ENCODE results near the gene SLC17A9. TPM values are rescaled to one million over a fixed set of nuclear protein-coding genes. Genes with fewer than 3 reads are reported as not detected.

Gene SLC17A9
- total RNA-seq, 1 donor from 2014 or later, result 15.2 TPM

- DNase-seq (no peak), ATAC-seq (no peak)
- Histone ChIP-seq H3K27me3 (peaks cover 70% of the 10 kb centered on the region), H3K4me3 (peak overlapping the region; percentile 19), H3K9me3 (no peaks in the 10 kb centered on the region), H3K27ac (no peak overlapping the region), H3K36me3 (no peaks in the 10 kb centered on the region), H3K4me1 (peaks cover 8% of the 10 kb centered on the region)
- TF ChIP-seq CTCF (IDR thresholded peaks at IDR 0.05), result no peak
- intact Hi-C loops (cut with DNase I), result no loop called here
These were observed 20.6 kb downstream of the SLC17A9 start for GRCh38 chr20:62972845-62973745.

- Histone ChIP-seq H3K9me3 (no peaks in the 10 kb centered on the region), H3K4me3 (no peak overlapping the region), H3K36me3 (no peaks in the 10 kb centered on the region), H3K4me1 (peaks cover 11% of the 10 kb centered on the region), H3K27ac (no peak overlapping the region), H3K27me3 (peaks cover 86% of the 10 kb centered on the region)
- intact Hi-C loops (cut with DNase I), result no loop called here
- ATAC-seq, result no peak
- no peak for TF ChIP-seq CTCF (IDR thresholded peaks at IDR 0.05)
- DNase-seq, result no peak
These were observed 22.8 kb downstream of the SLC17A9 start for GRCh38 chr20:62975251-62975760.

- H3K27me3 ChIP-seq, result peaks cover 86% of the 10 kb centered on the region
- intact Hi-C loops (cut with DNase I), result no loop called here
- no peak for TF ChIP-seq CTCF (IDR thresholded peaks at IDR 0.05)
These were observed 23.5 kb downstream of the SLC17A9 start for GRCh38 chr20:62975812-62976508.

GRCh38 chr20:62976886-62977285, 24.4 kb downstream of the SLC17A9 start:
- no peak for TF ChIP-seq CTCF (IDR thresholded peaks at IDR 0.05)
- H3K36me3 ChIP-seq, result no peaks in the 10 kb centered on the region
- DNase-seq (no peak), ATAC-seq (no peak)
- intact Hi-C loops (cut with DNase I), result no loop called here
- peaks cover 11% of the 10 kb centered on the region for H3K4me1 ChIP-seq
- H3K4me3 ChIP-seq, result no peak overlapping the region
- peaks cover 91% of the 10 kb centered on the region for H3K27me3 ChIP-seq
- H3K9me3 ChIP-seq, result no peaks in the 10 kb centered on the region
- no peak overlapping the region for H3K27ac ChIP-seq

More at GRCh38 chr20:62975812-62976508, 23.5 kb downstream of the SLC17A9 start:
- ATAC-seq (no peak), DNase-seq (no peak)
- H3K27ac ChIP-seq, result no peak overlapping the region
- no peaks in the 10 kb centered on the region for H3K36me3 ChIP-seq
- H3K4me3 ChIP-seq, result no peak overlapping the region
- no peaks in the 10 kb centered on the region for H3K9me3 ChIP-seq
- H3K4me1 ChIP-seq, result peaks cover 11% of the 10 kb centered on the region

GRCh38 chr20:62977613-62978560, 25.4 kb downstream of the SLC17A9 start:
- peaks cover 96% of the 10 kb centered on the region for H3K27me3 ChIP-seq
- ATAC-seq (peak; percentile 19), DNase-seq (no peak)

More at GRCh38 chr20:62977613-62978560, 25.4 kb downstream of the SLC17A9 start:
- Histone ChIP-seq H3K4me1 (peaks cover 7% of the 10 kb centered on the region), H3K9me3 (no peaks in the 10 kb centered on the region), H3K36me3 (no peaks in the 10 kb centered on the region), H3K4me3 (no peak overlapping the region), H3K27ac (no peak overlapping the region)
- intact Hi-C loops (cut with DNase I), result no loop called here
- no peak for TF ChIP-seq CTCF (IDR thresholded peaks at IDR 0.05)

Data from upper lobe of right lung (tissue), 1 donor.